ENCODE data around the gene MPPED2. TPM values are rescaled to one million over a fixed set of nuclear protein-coding genes. Genes with fewer than 3 reads are reported as not detected.

MPPED2 gene
- total RNA-seq, 4 donors from 2014 or later, result 0.37 to 1.8 (median 1.3) TPM

- no peak for DNase-seq (ENCODE audit: low spot score in 2 of 2)
- no peak overlapping the region for H3K4me3 ChIP-seq (ENCODE audit: low read depth, poor library complexity, severe bottlenecking)
- 55 to 67% methylated on average over 5 of the region's 5 CpGs for WGBS, 2 donors
- TF ChIP-seq POLR2A (IDR thresholded peaks at IDR 0.05), result no peak
- TF ChIP-seq CTCF (IDR thresholded peaks at IDR 0.05), result no peak
- intact Hi-C loops (cut with DNase I; ENCODE audit: low total_unique reads), result no loop called here
Measured at GRCh38 chr11:30423279-30423648, 162.9 kb downstream of the MPPED2 start.

GRCh38 chr11:30422447-30423278, 163.5 kb downstream of the MPPED2 start:
- H3K4me3 ChIP-seq (ENCODE audit: low read depth, poor library complexity, severe bottlenecking), result no peak overlapping the region
- WGBS, 2 donors, result 39 to 50% methylated on average over 5 of the region's 5 CpGs
- intact Hi-C loops (cut with DNase I; ENCODE audit: low total_unique reads), result no loop called here
- DNase-seq (ENCODE audit: low spot score in 2 of 2), result no peak
- TF ChIP-seq POLR2A (IDR thresholded peaks at IDR 0.05) (no peak), CTCF (IDR thresholded peaks at IDR 0.05) (no peak)

- H3K4me3 ChIP-seq (ENCODE audit: low read depth, poor library complexity, severe bottlenecking), result no peak overlapping the region
- no peak for TF ChIP-seq CTCF (IDR thresholded peaks at IDR 0.05)
- intact Hi-C loops (cut with DNase I; ENCODE audit: low total_unique reads), result no loop called here
- no peak for DNase-seq (ENCODE audit: low spot score in 2 of 2)
- 77 to 78% methylated on average over 5 of the region's 5 CpGs for WGBS, 2 donors
Measured at GRCh38 chr11:30420233-30420787, 165.8 kb downstream of the MPPED2 start.

- 92 to 93% methylated on average over 6 of the region's 6 CpGs for WGBS, 2 donors
- intact Hi-C loops (cut with DNase I; ENCODE audit: low total_unique reads), result no loop called here
- no peak for DNase-seq (ENCODE audit: low spot score in 2 of 2)
- TF ChIP-seq POLR2A (IDR thresholded peaks at IDR 0.05) (no peak), CTCF (IDR thresholded peaks at IDR 0.05) (no peak)
- H3K4me3 ChIP-seq (ENCODE audit: low read depth, poor library complexity, severe bottlenecking), result no peak overlapping the region
Measured at GRCh38 chr11:30414806-30415205, 171.3 kb downstream of the MPPED2 start.

GRCh38 chr11:30414244-30414643, 171.9 kb downstream of the MPPED2 start:
- TF ChIP-seq CTCF (IDR thresholded peaks at IDR 0.05) (no peak), POLR2A (IDR thresholded peaks at IDR 0.05) (no peak)
- H3K4me3 ChIP-seq (ENCODE audit: low read depth, poor library complexity, severe bottlenecking), result no peak overlapping the region
- intact Hi-C loops (cut with DNase I; ENCODE audit: low total_unique reads), result no loop called here
- DNase-seq (ENCODE audit: low spot score in 2 of 2), result no peak
- 83 to 89% methylated on average over 5 of the region's 5 CpGs for WGBS, 2 donors

Measured in lower leg skin (tissue), 4 donors.